ENCODE data around the gene SRPRA.
A peak's percentile ranks its signal among the peaks of the same experiment; 100 is the strongest.
"Not testable (repeated sequence)": the region's sequence is repeated elsewhere in the genome, so short reads cannot be mapped to it uniquely, and the experiment has no call there.

Gene SRPRA

DNA sequence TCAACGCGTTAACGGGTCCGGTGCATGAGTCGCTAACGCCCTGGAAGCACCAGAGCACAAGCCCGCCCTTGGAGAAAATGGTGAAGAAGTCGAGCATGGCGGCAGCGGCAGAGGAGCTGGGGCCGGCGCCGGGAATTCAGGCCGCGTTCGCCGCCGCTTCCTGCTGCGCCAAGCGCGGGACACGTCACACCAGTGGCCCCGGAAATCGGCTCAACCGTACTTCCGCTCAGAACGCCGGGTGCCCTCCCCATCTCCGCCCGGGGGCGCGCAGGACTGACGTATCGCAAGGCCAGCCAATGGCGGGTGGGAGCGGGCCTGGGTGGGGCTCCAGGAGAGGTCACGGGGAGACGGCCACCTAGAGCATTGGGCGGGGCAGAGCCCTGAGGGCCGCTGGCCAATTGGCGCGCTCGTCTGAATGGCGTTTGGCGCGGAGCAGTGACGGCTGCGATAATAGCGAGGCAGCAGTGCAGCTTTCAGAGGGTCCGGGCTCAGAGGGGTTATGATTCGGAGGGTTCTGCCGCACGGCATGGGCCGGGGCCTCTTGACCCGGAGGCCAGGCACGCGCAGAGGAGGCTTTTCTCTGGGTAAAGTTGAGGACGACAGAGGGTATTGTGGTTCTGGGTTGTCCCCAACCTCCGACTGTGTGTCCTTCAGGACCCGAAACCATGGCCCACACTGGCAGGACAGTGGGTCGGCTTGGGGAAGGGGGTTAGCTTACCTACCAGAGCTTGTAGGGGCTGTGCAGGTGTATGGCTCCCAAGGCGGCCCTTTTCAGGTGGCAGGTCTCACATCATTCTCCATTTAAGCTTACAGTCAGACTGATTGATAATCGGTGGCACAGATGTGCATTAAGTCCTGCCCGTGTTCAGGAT, at the start of gene SRPRA, which contains the start of gene FOXRED1:
Gene SRPRA (minus strand): TSS at position 188 of the 872 bp plus-strand sequence. CDS start 91 bp downstream, at position 97.
Gene FOXRED1 (plus strand): TSS at position 447 of the 872 bp plus-strand sequence. CDS start 53 bp downstream, at position 500.
- peak within 1 kb of the TSS; percentile 98 for H3K4me3 ChIP-seq (ENCODE audit: low read depth, low read length)
- DNase-seq (ENCODE audit: low read depth), result peak; percentile 97

- H3K4me3 ChIP-seq (ENCODE audit: low read depth, low read length), result peak overlapping the region; percentile 24
- DNase-seq (ENCODE audit: low read depth), result peak; percentile 66
These were observed 49.3 kb upstream of the SRPRA start for GRCh38 chr11:126317756-126318573.

- no peak for DNase-seq (ENCODE audit: low read depth)
- no peak overlapping the region for H3K4me3 ChIP-seq (ENCODE audit: low read depth, low read length)
These were observed 48.7 kb upstream of the SRPRA start for GRCh38 chr11:126317432-126317755.

DNA sequence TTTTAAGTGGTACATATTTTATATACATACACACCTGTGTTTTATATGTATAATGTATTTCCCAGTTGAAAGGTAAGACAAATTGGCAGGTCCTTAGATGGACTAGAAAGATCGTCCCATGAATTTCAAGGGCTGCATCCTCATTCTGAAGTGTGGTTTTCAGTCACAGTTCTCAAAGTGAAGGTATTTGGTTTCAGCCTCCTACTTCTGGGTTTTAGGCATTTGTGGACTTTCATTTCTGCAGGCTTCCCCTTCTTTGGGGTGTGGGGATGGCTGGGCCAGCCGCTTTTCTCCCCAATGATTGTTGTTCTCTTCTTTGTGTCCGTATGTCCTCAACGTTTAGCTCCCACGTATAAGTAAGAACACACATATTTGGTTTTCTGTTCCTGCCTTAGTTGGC, 45.1 kb upstream of the SRPRA start:
- DNase-seq (ENCODE audit: low read depth), result no peak
- H3K4me3 ChIP-seq (ENCODE audit: low read depth, low read length), result no peak overlapping the region

DNA sequence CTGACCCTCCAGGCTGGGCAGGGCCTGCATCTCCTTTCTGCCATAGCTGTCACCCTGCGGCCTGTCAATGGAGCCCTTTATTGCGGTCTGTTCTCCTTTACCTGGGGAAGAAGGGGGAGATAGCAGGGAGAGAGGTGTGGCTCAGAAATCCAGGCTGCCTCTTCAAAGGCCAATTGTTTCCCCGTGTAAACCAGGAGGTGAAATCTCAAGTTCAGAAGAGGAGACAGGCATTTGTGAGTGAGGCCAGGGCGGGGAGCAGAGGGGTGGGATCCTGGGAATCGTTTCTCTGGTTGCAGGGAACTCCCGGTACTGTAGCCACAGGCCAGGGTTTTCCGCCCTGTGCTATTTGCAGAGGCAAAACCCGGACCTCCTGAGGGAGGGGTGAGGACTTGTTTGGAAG, 44.3 kb upstream of the SRPRA start:
- DNase-seq (ENCODE audit: low read depth), result no peak
- H3K4me3 ChIP-seq (ENCODE audit: low read depth, low read length), result no peak overlapping the region

DNA sequence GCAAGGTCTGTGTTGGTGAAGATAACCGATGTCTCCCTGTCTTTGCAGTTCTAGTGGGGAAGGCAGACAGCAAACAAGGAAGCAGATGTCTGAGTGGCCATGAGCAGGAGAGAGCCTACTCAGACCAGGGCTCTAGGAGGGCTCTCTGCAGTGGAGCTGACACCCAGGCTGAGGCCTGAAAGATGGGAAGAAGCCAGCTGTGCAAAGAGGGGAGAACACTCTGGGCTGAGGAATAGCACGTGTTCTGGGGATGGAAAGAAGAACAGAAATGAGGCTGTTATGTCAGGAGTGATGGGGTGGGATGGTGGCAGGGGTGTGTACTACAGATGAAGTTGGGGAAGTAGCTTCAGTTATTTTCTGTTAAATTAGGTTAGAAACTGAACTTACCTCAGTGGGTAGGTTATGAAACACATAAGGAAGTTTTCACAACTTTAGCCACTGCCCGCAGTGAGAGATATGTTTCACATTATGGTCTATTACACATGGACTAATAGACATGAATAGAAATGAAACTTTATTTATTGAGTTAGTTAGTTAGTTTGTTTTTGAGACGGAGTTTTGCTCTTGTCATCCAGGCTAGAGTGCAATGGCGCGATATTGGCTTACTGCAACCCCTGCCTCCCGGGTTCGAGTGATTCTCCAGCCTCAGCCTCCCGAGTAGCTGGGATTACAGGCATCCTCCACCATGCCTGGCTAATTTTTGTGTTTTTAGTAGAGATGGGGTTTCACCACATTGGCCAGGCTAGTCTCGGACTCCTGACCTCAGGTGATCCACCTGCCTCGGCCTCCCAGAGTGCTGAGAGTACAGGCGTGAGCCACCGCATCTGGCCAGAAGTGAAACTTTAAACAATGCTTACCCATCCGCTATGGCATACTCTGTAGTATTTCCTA, 43.0 kb upstream of the SRPRA start:
- H3K4me3 ChIP-seq (ENCODE audit: low read depth, low read length), result no peak overlapping the region
- DNase-seq (ENCODE audit: low read depth), result no peak

- H3K4me3 ChIP-seq (ENCODE audit: low read depth, low read length), result no peak overlapping the region
- no peak for DNase-seq (ENCODE audit: low read depth)
These were observed 42.3 kb upstream of the SRPRA start for GRCh38 chr11:126310992-126311310.

DNA sequence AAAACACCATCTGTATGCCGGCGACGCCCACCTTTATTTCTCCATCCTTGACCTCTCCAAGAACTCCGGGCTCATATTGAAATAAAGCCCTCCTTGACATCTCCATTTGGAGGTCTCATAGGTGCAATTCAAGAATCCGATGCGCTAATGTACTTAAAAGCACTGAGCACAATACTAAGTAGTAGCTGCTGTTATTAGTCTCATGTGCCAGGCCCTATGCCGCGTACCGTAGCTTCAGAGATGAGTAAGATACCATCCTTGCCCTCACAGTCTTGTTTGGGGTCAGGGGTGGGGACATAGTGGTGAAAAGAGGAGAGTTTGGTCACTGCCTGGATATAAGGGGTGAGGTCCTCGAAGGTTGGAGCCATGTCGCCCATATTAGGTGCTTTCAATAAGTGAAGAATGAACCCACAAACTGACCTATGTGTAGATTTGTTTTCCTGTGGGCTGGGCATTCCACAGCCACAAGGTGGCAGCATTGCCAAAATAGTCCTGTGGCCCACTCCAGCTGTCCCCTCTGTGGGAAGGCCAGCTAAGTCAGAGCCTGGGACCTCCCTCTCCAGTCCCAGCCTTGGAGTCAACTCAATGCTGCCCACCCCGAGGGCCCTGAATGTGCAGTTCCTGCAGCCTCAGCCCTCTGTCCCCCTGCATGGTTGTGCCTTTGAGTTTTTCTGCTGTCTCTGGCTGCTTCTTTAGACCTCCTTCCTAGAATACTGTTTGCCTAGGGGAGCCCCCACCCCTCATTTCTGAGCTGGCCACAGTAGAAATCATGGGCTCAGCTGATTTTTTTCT, 41.7 kb upstream of the SRPRA start:
- DNase-seq (ENCODE audit: low read depth), result no peak
- H3K4me3 ChIP-seq (ENCODE audit: low read depth, low read length), result no peak overlapping the region

GRCh38 chr11:126308771-126309170, 40.1 kb upstream of the SRPRA start:
- DNase-seq (ENCODE audit: low read depth); H3K4me3 ChIP-seq (ENCODE audit: low read depth, low read length): not testable (repeated sequence)

- H3K4me3 ChIP-seq (ENCODE audit: low read depth, low read length), result no peak overlapping the region
- no peak for DNase-seq (ENCODE audit: low read depth)
These were observed 39.6 kb upstream of the SRPRA start for GRCh38 chr11:126308271-126308671.

DNA sequence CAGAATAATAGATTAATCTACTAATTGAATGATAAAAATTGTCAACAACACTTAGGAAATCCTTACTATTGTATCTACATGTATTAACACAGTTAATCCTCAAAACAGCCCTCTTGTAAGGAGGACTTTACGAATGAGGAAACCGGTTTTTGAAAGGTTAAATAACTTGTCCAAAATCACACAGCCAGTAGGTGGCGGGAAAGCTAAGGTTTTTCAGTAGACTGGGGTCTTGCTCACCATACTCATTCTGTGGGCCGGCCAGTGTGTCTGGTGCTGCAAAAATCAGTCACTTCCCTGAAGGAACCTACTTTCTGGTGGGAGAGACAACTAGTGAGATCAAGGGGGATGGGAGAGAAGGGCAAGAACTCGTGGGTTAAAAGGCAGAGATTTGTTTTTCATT, 39.0 kb upstream of the SRPRA start:
- no peak overlapping the region for H3K4me3 ChIP-seq (ENCODE audit: low read depth, low read length)
- no peak for DNase-seq (ENCODE audit: low read depth)

- DNase-seq (ENCODE audit: low read depth), result no peak
- H3K4me3 ChIP-seq (ENCODE audit: low read depth, low read length), result no peak overlapping the region
These were observed 37.0 kb upstream of the SRPRA start for GRCh38 chr11:126305699-126306098.

GRCh38 chr11:126304457-126305075, 35.9 kb upstream of the SRPRA start:
- DNase-seq (ENCODE audit: low read depth), result no peak
- H3K4me3 ChIP-seq (ENCODE audit: low read depth, low read length), result peak overlapping the region; percentile 78

DNA sequence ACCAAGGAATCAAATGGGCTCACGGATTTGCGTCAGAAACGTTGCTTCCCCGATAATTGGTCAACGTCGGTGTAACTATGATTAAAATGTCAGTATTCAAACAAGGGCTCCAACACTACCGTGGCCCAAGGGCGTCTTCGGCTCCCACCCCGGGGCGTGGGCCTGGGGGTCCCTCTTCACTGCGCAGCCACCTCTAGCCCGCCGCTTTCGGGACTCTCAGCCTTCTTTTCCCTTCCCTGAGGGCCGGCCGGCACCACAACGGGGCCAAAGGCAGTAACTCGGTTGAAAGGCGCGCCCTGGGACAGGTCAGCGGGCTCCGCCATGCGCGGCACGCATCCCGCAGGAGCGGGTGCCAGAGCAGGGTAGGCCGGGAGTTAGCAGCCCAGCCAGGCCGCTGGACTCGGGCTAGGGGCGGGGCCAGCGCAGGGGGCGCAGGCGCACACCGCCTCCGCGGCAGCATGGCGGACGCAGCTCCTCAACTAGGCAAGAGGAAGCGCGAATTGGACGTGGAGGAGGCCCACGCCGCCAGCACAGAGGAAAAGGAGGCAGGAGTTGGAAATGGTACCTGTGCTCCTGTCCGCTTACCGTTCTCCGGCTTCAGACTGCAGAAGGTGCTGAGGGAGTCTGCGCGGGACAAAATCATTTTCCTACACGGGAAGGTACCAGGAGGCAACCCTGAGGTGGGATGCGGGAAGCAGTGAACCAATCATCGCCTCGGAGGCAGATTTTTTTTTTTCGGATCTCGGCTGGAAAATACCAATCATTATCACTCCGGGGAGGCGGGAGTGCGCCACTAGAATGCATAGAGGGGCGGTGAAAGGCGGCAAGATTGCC, 35.1 kb upstream of the SRPRA start, which contains the start of gene DCPS:
Gene DCPS (plus strand): TSS at position 438 of the 834 bp plus-strand sequence. CDS start 21 bp downstream, at position 459.
- peak within 1 kb of the TSS; percentile 78 for H3K4me3 ChIP-seq (ENCODE audit: low read depth, low read length)
- DNase-seq (ENCODE audit: low read depth), result peak; percentile 71

DNA sequence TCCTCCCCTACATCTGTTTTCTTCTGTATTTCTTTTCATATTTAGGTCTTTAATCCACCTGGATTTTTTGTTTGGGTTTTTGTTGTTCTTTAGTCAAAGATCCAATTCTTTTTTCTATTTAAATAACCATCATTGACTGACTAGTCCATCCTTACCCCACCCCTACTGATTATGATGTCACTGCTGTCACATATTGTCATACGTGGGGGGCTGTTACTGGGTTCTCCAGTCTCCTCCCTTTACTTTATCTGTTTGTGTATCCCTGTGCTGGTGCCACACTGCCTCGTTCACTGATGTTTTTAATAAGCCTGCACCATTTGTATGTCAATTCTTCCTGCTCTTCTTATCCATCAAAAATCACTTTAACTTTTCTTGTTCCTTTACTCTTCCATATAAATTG, 28.3 kb upstream of the SRPRA start:
- no peak overlapping the region for H3K4me3 ChIP-seq (ENCODE audit: low read depth, low read length)

DNA sequence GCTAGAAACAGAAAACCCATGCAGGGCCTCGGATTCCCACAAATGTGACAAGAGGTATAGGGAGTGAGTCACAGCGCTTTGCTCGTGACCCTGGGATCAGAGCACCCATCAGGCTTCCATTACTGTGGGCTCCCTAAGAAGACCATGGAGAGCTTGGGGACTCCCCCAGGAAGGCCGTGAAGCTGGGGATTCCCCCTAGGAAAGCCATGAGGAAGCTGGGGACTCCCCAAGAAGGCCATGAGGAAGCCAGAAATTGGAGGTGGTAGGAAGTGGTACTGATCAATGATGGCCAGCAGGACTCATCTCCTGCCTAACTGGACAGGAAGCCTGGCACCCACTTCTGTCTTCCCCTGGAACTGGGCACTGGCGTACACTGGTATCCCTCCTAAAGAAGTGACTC, 25.0 kb upstream of the SRPRA start:
- no peak for DNase-seq (ENCODE audit: low read depth)

More for the DNA sequence above, 28.3 kb upstream of the SRPRA start:
- DNase-seq (ENCODE audit: low read depth), result no peak

GRCh38 chr11:126290887-126291286, 22.2 kb upstream of the SRPRA start:
- DNase-seq (ENCODE audit: low read depth), result no peak
- no peak overlapping the region for H3K4me3 ChIP-seq (ENCODE audit: low read depth, low read length)

More for the DNA sequence above, 25.0 kb upstream of the SRPRA start:
- H3K4me3 ChIP-seq (ENCODE audit: low read depth, low read length), result no peak overlapping the region
